Tibial nerve (tissue), 4 donors: ENCODE data around the gene AP3B1. TPM values are rescaled to one million over a fixed set of nuclear protein-coding genes. Genes with fewer than 3 reads are reported as not detected.
"Not testable (repeated sequence)": the region's sequence is repeated elsewhere in the genome, so short reads cannot be mapped to it uniquely, and the experiment has no call there.

Experiments
- DNase-seq, 2 donors: peaks; one replicate each; pipeline ENCODE4 v3.0.0-alpha.2; 2019; ENCODE audit warnings: low spot score in 2 of 2
- H3K27ac ChIP-seq, 4 donors: fragments of 200-600 bp; sonication (generic) in 3 of 4; one replicate each; pipeline ENCODE4 v1.5.1; 2017 to 2019; ENCODE audit warnings: mild to moderate bottlenecking in 1 of 4
- H3K27me3 ChIP-seq, 2 donors: fragments of 200-600 bp; sonication (generic) in 1 of 2; one replicate each; pipeline versions ENCODE4 v1.5.1 to v1.6.0; 2017 to 2019
- H3K36me3 ChIP-seq, 3 donors: fragments of 200-600 bp; sonication (generic); one replicate each; pipeline ENCODE4 v1.5.1; 2018 to 2019
- H3K4me1 ChIP-seq, 4 donors: fragments of 200-600 bp; sonication (generic) in 3 of 4; one replicate each; pipeline ENCODE4 v1.5.1; 2017 to 2019
- H3K4me3 ChIP-seq, 4 donors: fragments of 200-600 bp; sonication (generic) in 3 of 4; one replicate each; pipeline ENCODE4 v1.5.1; 2017 to 2019; ENCODE audit warnings: mild to moderate bottlenecking in 1 of 4, moderate library complexity in 1 of 4
- H3K9me3 ChIP-seq, 4 donors: fragments of 200-600 bp; sonication (generic) in 3 of 4; one replicate each; pipeline ENCODE4 v1.5.1; 2017 to 2019
- CTCF ChIP-seq, 5 experiments: fragments of 200-600 bp in 3 of 5; fragments of 450-650 bp in 2 of 5; sonication (generic) in 3 of 5; IDR thresholded peaks; one replicate each; pipeline ENCODE4 v1.5.1; 2016 to 2019; ENCODE audit warnings: antibody characterized with exemption in 5 of 5, mild to moderate bottlenecking in 3 of 5, moderate library complexity in 2 of 5
- EP300 ChIP-seq, 2 donors: sonication (generic); formaldehyde crosslinking; IDR thresholded peaks; one replicate each; pipeline ENCODE4 v1.6.1; 2017; ENCODE audit warnings: antibody characterized with exemption in 2 of 2, mild to moderate bottlenecking in 1 of 2
- POLR2A ChIP-seq, 2 donors: fragments of 450-650 bp; IDR thresholded peaks; one replicate each; pipeline ENCODE4 v1.6.1; 2017; ENCODE audit warnings: antibody characterized with exemption in 2 of 2, mild to moderate bottlenecking in 2 of 2, moderate library complexity in 2 of 2
- WGBS, 2 donors: methylation state at CpG; one replicate each; pipeline ENCODE4 v1.1.5; 2018; 5-methylcytosine and 5-hydroxymethylcytosine counted together
- total RNA-seq, 4 donors: library from RNA; depleted of rRNA; stranded (reverse); fragments of >200 nt; gene quantifications; one replicate each; pipeline ENCODE4 v1.1.0, GENCODE V29; 2016

Gene AP3B1
- total RNA-seq, 4 donors from 2014 or later: 23.1 to 51.0 (median 44.2) TPM

GRCh38 chr5:78213799-78214198, 80.7 kb downstream of the AP3B1 start:
- DNase-seq: no peak
- Histone ChIP-seq H3K4me3 (no peak overlapping the region), H3K27ac (no peak overlapping the region), H3K4me1 (no peaks in the 10 kb centered on the region), H3K9me3 (no peaks in the 10 kb centered on the region), H3K36me3 (peaks cover 0 to 19% (median 0%) of the 10 kb centered on the region in 3 donors), H3K27me3 (no peaks in the 10 kb centered on the region)
- 58 to 64% methylated on average over 3 of the region's 3 CpGs for WGBS, 2 donors
- TF ChIP-seq POLR2A (IDR thresholded peaks at IDR 0.05) (no peak), EP300 (IDR thresholded peaks at IDR 0.05) (no peak), CTCF (IDR thresholded peaks at IDR 0.05) (no peak)

- Histone ChIP-seq H3K27ac (no peak overlapping the region), H3K27me3 (no peaks in the 10 kb centered on the region), H3K4me1 (no peaks in the 10 kb centered on the region), H3K4me3 (no peak overlapping the region), H3K36me3 (peaks cover 0 to 29% (median 0%) of the 10 kb centered on the region in 3 donors), H3K9me3 (no peaks in the 10 kb centered on the region)
- 80 to 81% methylated on average over 4 of the region's 4 CpGs for WGBS, 2 donors
- no peak for DNase-seq
- no peak for TF ChIP-seq POLR2A (IDR thresholded peaks at IDR 0.05)
- TF ChIP-seq EP300 (IDR thresholded peaks at IDR 0.05): no peak
- TF ChIP-seq CTCF (IDR thresholded peaks at IDR 0.05): no peak
Measured at GRCh38 chr5:78211052-78211451, 83.4 kb downstream of the AP3B1 start.

- Histone ChIP-seq H3K27me3 (no peaks in the 10 kb centered on the region), H3K4me3 (no peak overlapping the region), H3K4me1 (no peaks in the 10 kb centered on the region), H3K36me3 (peaks cover 0 to 44% (median 0%) of the 10 kb centered on the region in 3 donors), H3K27ac (no peak overlapping the region), H3K9me3 (no peaks in the 10 kb centered on the region)
- DNase-seq: no peak
- TF ChIP-seq POLR2A (IDR thresholded peaks at IDR 0.05): no peak
- no peak for TF ChIP-seq CTCF (IDR thresholded peaks at IDR 0.05)
- TF ChIP-seq EP300 (IDR thresholded peaks at IDR 0.05): no peak
- 78 to 79% methylated on average over 2 of the region's 2 CpGs for WGBS, 2 donors
Measured at GRCh38 chr5:78204241-78204640, 90.3 kb downstream of the AP3B1 start.

GRCh38 chr5:78203815-78204214, 90.7 kb downstream of the AP3B1 start:
- Histone ChIP-seq H3K27me3 (no peaks in the 10 kb centered on the region), H3K36me3 (peaks cover 0 to 44% (median 0%) of the 10 kb centered on the region in 3 donors), H3K4me3 (no peak overlapping the region), H3K9me3 (no peaks in the 10 kb centered on the region), H3K4me1 (no peaks in the 10 kb centered on the region), H3K27ac (no peak overlapping the region)
- WGBS, 2 donors: 88 to 94% methylated on average over 2 of the region's 2 CpGs
- DNase-seq: no peak
- TF ChIP-seq POLR2A (IDR thresholded peaks at IDR 0.05) (no peak), CTCF (IDR thresholded peaks at IDR 0.05) (no peak), EP300 (IDR thresholded peaks at IDR 0.05) (no peak)

- WGBS, 2 donors: 88 to 93% methylated on average over 1 of the region's 1 CpG
- no peaks in the 10 kb centered on the region for H3K4me1 ChIP-seq
- H3K9me3 ChIP-seq: peaks cover 0 to 16% (median 4%) of the 10 kb centered on the region in 4 donors
- H3K27ac ChIP-seq: no peak overlapping the region
- H3K27me3 ChIP-seq: no peaks in the 10 kb centered on the region
- H3K36me3 ChIP-seq: peaks cover 0 to 21% (median 0%) of the 10 kb centered on the region in 3 donors
- TF ChIP-seq CTCF (IDR thresholded peaks at IDR 0.05) (no peak), EP300 (IDR thresholded peaks at IDR 0.05) (no peak), POLR2A (IDR thresholded peaks at IDR 0.05) (no peak)
- no peak overlapping the region for H3K4me3 ChIP-seq
- no peak for DNase-seq
Measured at GRCh38 chr5:78190402-78190801, 104.1 kb downstream of the AP3B1 start.

- H3K4me1 ChIP-seq, DNase-seq, H3K27me3 ChIP-seq, H3K4me3 ChIP-seq, H3K27ac ChIP-seq: not testable (repeated sequence)
- WGBS, 2 donors: 99% methylated on average over 4 of the region's 4 CpGs
- H3K36me3 ChIP-seq: peaks cover 0 to 20% (median 0%) of the 10 kb centered on the region in 3 donors
- peaks cover 0 to 16% (median 4%) of the 10 kb centered on the region in 4 donors for H3K9me3 ChIP-seq
Measured at GRCh38 chr5:78188681-78189080, 105.8 kb downstream of the AP3B1 start.
